Measurements from ENCODE around the gene DOCK8. TPM values are rescaled to one million over a fixed set of nuclear protein-coding genes. Genes with fewer than 3 reads are reported as not detected.
A peak's percentile ranks its signal among the peaks of the same experiment; 100 is the strongest.

Gene DOCK8
- total RNA-seq, 1 donor, result under 0.01 TPM

- Histone ChIP-seq H3K4me1 (ENCODE audit: insufficient read depth, low read length) (no peaks in the 10 kb centered on the region), H3K4me3 (ENCODE audit: insufficient read depth, low read length) (no peak overlapping the region), H4K20me1 (ENCODE audit: insufficient read depth, low read length) (no peaks in the 10 kb centered on the region), H3K36me3 (ENCODE audit: insufficient read depth, low read length) (no peaks in the 10 kb centered on the region), H3K9me3 (ENCODE audit: low read depth, low read length) (no peaks in the 10 kb centered on the region), H3K27me3 (ENCODE audit: insufficient read depth, low read length) (no peaks in the 10 kb centered on the region), H3K27ac (ENCODE audit: low read depth, low read length) (no peak overlapping the region), H3K4me2 (ENCODE audit: insufficient read depth, low read length) (no peak overlapping the region), H2AFZ (ENCODE audit: low read length) (no peak overlapping the region), H3K79me2 (ENCODE audit: insufficient read depth, low read length) (no peaks in the 10 kb centered on the region)
- DNase-seq (ENCODE audit: insufficient read length, low spot score, missing footprints), result no peak
- no peak for TF ChIP-seq CTCF (IDR thresholded peaks at IDR 0.05; ENCODE audit: extremely low read depth, low read depth, low read length)
Observed at GRCh38 chr9:206481-206880, 8.2 kb upstream of the DOCK8 start.

- H3K4me1 ChIP-seq (ENCODE audit: insufficient read depth, low read length), result no peaks in the 10 kb centered on the region
- H3K27me3 ChIP-seq (ENCODE audit: insufficient read depth, low read length), result peaks cover 2% of the 10 kb centered on the region
- H2AFZ ChIP-seq (ENCODE audit: low read length), result no peak overlapping the region
- peak; percentile 78 for DNase-seq (ENCODE audit: insufficient read length, low spot score, missing footprints)
- no peaks in the 10 kb centered on the region for H3K36me3 ChIP-seq (ENCODE audit: insufficient read depth, low read length)
- H3K9me3 ChIP-seq (ENCODE audit: low read depth, low read length), result no peaks in the 10 kb centered on the region
- H3K4me2 ChIP-seq (ENCODE audit: insufficient read depth, low read length), result no peak overlapping the region
- no peak for TF ChIP-seq CTCF (IDR thresholded peaks at IDR 0.05; ENCODE audit: extremely low read depth, low read depth, low read length)
- no peak overlapping the region for H3K4me3 ChIP-seq (ENCODE audit: insufficient read depth, low read length)
- no peaks in the 10 kb centered on the region for H4K20me1 ChIP-seq (ENCODE audit: insufficient read depth, low read length)
- H3K27ac ChIP-seq (ENCODE audit: low read depth, low read length), result no peak overlapping the region
- H3K79me2 ChIP-seq (ENCODE audit: insufficient read depth, low read length), result no peaks in the 10 kb centered on the region
Observed at GRCh38 chr9:209143-209758, 5.4 kb upstream of the DOCK8 start.

- H2AFZ ChIP-seq (ENCODE audit: low read length), result no peak overlapping the region
- no peaks in the 10 kb centered on the region for H4K20me1 ChIP-seq (ENCODE audit: insufficient read depth, low read length)
- H3K4me1 ChIP-seq (ENCODE audit: insufficient read depth, low read length), result no peaks in the 10 kb centered on the region
- no peak overlapping the region for H3K4me3 ChIP-seq (ENCODE audit: insufficient read depth, low read length)
- H3K27me3 ChIP-seq (ENCODE audit: insufficient read depth, low read length), result peaks cover 12% of the 10 kb centered on the region
- H3K36me3 ChIP-seq (ENCODE audit: insufficient read depth, low read length), result no peaks in the 10 kb centered on the region
- no peak overlapping the region for H3K4me2 ChIP-seq (ENCODE audit: insufficient read depth, low read length)
- DNase-seq (ENCODE audit: insufficient read length, low spot score, missing footprints), result no peak
- no peaks in the 10 kb centered on the region for H3K79me2 ChIP-seq (ENCODE audit: insufficient read depth, low read length)
- H3K27ac ChIP-seq (ENCODE audit: low read depth, low read length), result no peak overlapping the region
- no peaks in the 10 kb centered on the region for H3K9me3 ChIP-seq (ENCODE audit: low read depth, low read length)
- no peak for TF ChIP-seq CTCF (IDR thresholded peaks at IDR 0.05; ENCODE audit: extremely low read depth, low read depth, low read length)
Observed at GRCh38 chr9:211036-211435, 3.6 kb upstream of the DOCK8 start.

GRCh38 chr9:211557-211956 lies 3.1 kb upstream of the DOCK8 start:
- Histone ChIP-seq H3K4me1 (ENCODE audit: insufficient read depth, low read length) (no peaks in the 10 kb centered on the region), H3K36me3 (ENCODE audit: insufficient read depth, low read length) (no peaks in the 10 kb centered on the region), H3K9me3 (ENCODE audit: low read depth, low read length) (no peaks in the 10 kb centered on the region), H2AFZ (ENCODE audit: low read length) (no peak overlapping the region), H3K4me3 (ENCODE audit: insufficient read depth, low read length) (no peak overlapping the region), H4K20me1 (ENCODE audit: insufficient read depth, low read length) (no peaks in the 10 kb centered on the region), H3K27me3 (ENCODE audit: insufficient read depth, low read length) (peaks cover 12% of the 10 kb centered on the region), H3K27ac (ENCODE audit: low read depth, low read length) (no peak overlapping the region), H3K4me2 (ENCODE audit: insufficient read depth, low read length) (no peak overlapping the region), H3K79me2 (ENCODE audit: insufficient read depth, low read length) (no peaks in the 10 kb centered on the region)
- DNase-seq (ENCODE audit: insufficient read length, low spot score, missing footprints), result no peak
- TF ChIP-seq CTCF (IDR thresholded peaks at IDR 0.05; ENCODE audit: extremely low read depth, low read depth, low read length), result no peak
